HEK293 (cell line): ENCODE measurements around the gene CNTNAP5.

Source experiments
- CTCF ChIA-PET: fragments of 350-600 bp; formaldehyde crosslinking; extraction: SDS; loops from one replicate; lab custom pipeline; 2021; ENCODE audit warnings: antibody characterized with exemption; lab: Yijun Ruan, JAX
- POLR2A ChIA-PET: fragments of 300-600 bp; formaldehyde crosslinking; extraction: SDS; loops from one replicate; lab custom pipeline; 2020; ENCODE audit warnings: antibody characterized with exemption, inconsistent platforms; lab: Yijun Ruan, JAX
- H3K27ac ChIP-seq: fragments of 200-500 bp; sonication (Bioruptor generic); 2 replicates; pipeline ENCODE4 v1.5.1; 2014; ENCODE audit warnings: low read depth, low read length, control low read depth, inconsistent platforms; ENCODE audit errors: extremely low read depth
- H3K36me3 ChIP-seq, 2 experiments: fragments of 200-500 bp in 1 of 2; sonication (Bioruptor generic) in 1 of 2; 1 replicate in 1 of 2; 2 replicates in 1 of 2; pipeline ENCODE4 v1.5.1; 2014 to 2017; ENCODE audit warnings: inconsistent platforms in 2 of 2, low read length in 2 of 2; ENCODE audit not compliant: control insufficient read depth in 2 of 2, insufficient read depth in 1 of 2
- H3K4me1 ChIP-seq: fragments of 200-500 bp; sonication (Bioruptor generic); 2 replicates; pipeline ENCODE4 v1.5.1; 2014; ENCODE audit warnings: mild to moderate bottlenecking, low read length, inconsistent platforms; ENCODE audit not compliant: control insufficient read depth, insufficient read depth
- H3K4me3 ChIP-seq: 2 replicates; pipeline ENCODE4 v1.5.1; 2011; ENCODE audit warnings: low read depth, mild to moderate bottlenecking, control low read depth, low read length, moderate library complexity
- H3K9me3 ChIP-seq: fragments of 200-500 bp; sonication (Bioruptor generic); 2 replicates; pipeline ENCODE4 v1.5.1; 2014; ENCODE audit warnings: low read depth, low read length, inconsistent platforms; ENCODE audit not compliant: control insufficient read depth, insufficient read depth
- BCL11A ChIP-seq: fragments of 450-650 bp; formaldehyde crosslinking; IDR thresholded peaks from 2 replicates; pipeline ENCODE4 v1.5.1; 2016; ENCODE audit warnings: low read depth, missing biosample characterization, missing genetic modification characterization
- KLF1 ChIP-seq: fragments of 450-650 bp; formaldehyde crosslinking; IDR thresholded peaks from 2 replicates; pipeline ENCODE4 v1.5.1; 2016; ENCODE audit warnings: missing biosample characterization, missing genetic modification characterization
- KLF8 ChIP-seq: fragments of 450-650 bp; formaldehyde crosslinking; IDR thresholded peaks from 2 replicates; pipeline ENCODE4 v1.5.1; 2016; ENCODE audit warnings: missing biosample characterization, missing genetic modification characterization
- KLF9 ChIP-seq: fragments of 450-650 bp; formaldehyde crosslinking; IDR thresholded peaks from 2 replicates; pipeline ENCODE4 v1.5.1; 2016; ENCODE audit warnings: missing biosample characterization, missing genetic modification characterization, low read depth
- OVOL3 ChIP-seq: fragments of 450-650 bp; formaldehyde crosslinking; IDR thresholded peaks from 2 replicates; pipeline ENCODE4 v1.5.1; 2016; ENCODE audit warnings: missing biosample characterization, missing genetic modification characterization
- PRDM2 ChIP-seq: fragments of 450-650 bp; formaldehyde crosslinking; IDR thresholded peaks from 2 replicates; pipeline ENCODE4 v1.5.1; 2016; ENCODE audit warnings: missing biosample characterization, missing genetic modification characterization, borderline replicate concordance
- REPIN1 ChIP-seq: fragments of 450-650 bp; formaldehyde crosslinking; IDR thresholded peaks from 2 replicates; pipeline ENCODE4 v1.5.1; 2017; ENCODE audit warnings: missing biosample characterization, missing genetic modification characterization, low read depth
- SETDB1 ChIP-seq: IDR thresholded peaks from one replicate; pipeline ENCODE4 v1.6.1; 2017; ENCODE audit warnings: mild to moderate bottlenecking, low read length, moderate library complexity, mixed read lengths; ENCODE audit not compliant: insufficient read length
- SP7 ChIP-seq: fragments of 450-650 bp; formaldehyde crosslinking; IDR thresholded peaks from 2 replicates; pipeline ENCODE4 v1.5.1; 2016; ENCODE audit warnings: missing biosample characterization, missing genetic modification characterization
- ZBTB8A ChIP-seq: fragments of 450-650 bp; formaldehyde crosslinking; IDR thresholded peaks from 2 replicates; pipeline ENCODE4 v1.5.1; 2016; ENCODE audit warnings: missing biosample characterization, missing genetic modification characterization
- ZNF311 ChIP-seq: fragments of 450-650 bp; formaldehyde crosslinking; IDR thresholded peaks from 2 replicates; pipeline ENCODE4 v1.5.1; 2017; ENCODE audit warnings: missing biosample characterization, missing genetic modification characterization, borderline replicate concordance
- ZNF350 ChIP-seq: fragments of 450-650 bp; formaldehyde crosslinking; IDR thresholded peaks from 2 replicates; pipeline ENCODE4 v1.5.0; 2017; ENCODE audit warnings: missing biosample characterization, mild to moderate bottlenecking, missing genetic modification characterization
- ZNF394 ChIP-seq: fragments of 450-650 bp; formaldehyde crosslinking; IDR thresholded peaks from 2 replicates; pipeline ENCODE4 v1.5.1; 2016; ENCODE audit warnings: missing biosample characterization, missing genetic modification characterization, mild to moderate bottlenecking, moderate library complexity, borderline replicate concordance
- ZNF48 ChIP-seq: fragments of 450-650 bp; formaldehyde crosslinking; IDR thresholded peaks from 2 replicates; pipeline ENCODE4 v1.5.1; 2016; ENCODE audit warnings: missing biosample characterization, missing genetic modification characterization
- ZNF510 ChIP-seq: fragments of 450-650 bp; formaldehyde crosslinking; IDR thresholded peaks from 2 replicates; pipeline ENCODE4 v1.5.1; 2018; ENCODE audit warnings: mild to moderate bottlenecking, missing genetic modification characterization, missing biosample characterization; ENCODE audit not compliant: insufficient replicate concordance
- ZNF529 ChIP-seq: fragments of 450-650 bp; formaldehyde crosslinking; IDR thresholded peaks from 2 replicates; pipeline ENCODE4 v1.5.1; 2017; ENCODE audit warnings: missing genetic modification characterization, missing biosample characterization; ENCODE audit not compliant: insufficient replicate concordance
- ZNF571 ChIP-seq: fragments of 450-650 bp; formaldehyde crosslinking; IDR thresholded peaks from 2 replicates; pipeline ENCODE4 v1.5.0; 2017; ENCODE audit warnings: missing biosample characterization, missing genetic modification characterization
- ZNF624 ChIP-seq: fragments of 450-650 bp; formaldehyde crosslinking; IDR thresholded peaks from 2 replicates; pipeline ENCODE4 v1.5.1; 2017; ENCODE audit warnings: missing biosample characterization, missing genetic modification characterization
- TF ChIP-seq, protein P1 (sequence below): fragments of 450-650 bp; formaldehyde crosslinking; IDR thresholded peaks from 2 replicates; pipeline ENCODE4 v1.5.1; 2017; ENCODE audit warnings: missing biosample characterization, missing genetic modification characterization
- TF ChIP-seq, protein P2 (sequence below): fragments of 450-650 bp; formaldehyde crosslinking; IDR thresholded peaks from 2 replicates; pipeline ENCODE4 v1.5.1; 2016; ENCODE audit warnings: missing biosample characterization, missing genetic modification characterization
- TF ChIP-seq, protein P3 (sequence below): fragments of 450-650 bp; formaldehyde crosslinking; IDR thresholded peaks from 2 replicates; pipeline ENCODE4 v1.5.1; 2017; ENCODE audit warnings: missing biosample characterization, missing genetic modification characterization

CNTNAP5 gene

DNA sequence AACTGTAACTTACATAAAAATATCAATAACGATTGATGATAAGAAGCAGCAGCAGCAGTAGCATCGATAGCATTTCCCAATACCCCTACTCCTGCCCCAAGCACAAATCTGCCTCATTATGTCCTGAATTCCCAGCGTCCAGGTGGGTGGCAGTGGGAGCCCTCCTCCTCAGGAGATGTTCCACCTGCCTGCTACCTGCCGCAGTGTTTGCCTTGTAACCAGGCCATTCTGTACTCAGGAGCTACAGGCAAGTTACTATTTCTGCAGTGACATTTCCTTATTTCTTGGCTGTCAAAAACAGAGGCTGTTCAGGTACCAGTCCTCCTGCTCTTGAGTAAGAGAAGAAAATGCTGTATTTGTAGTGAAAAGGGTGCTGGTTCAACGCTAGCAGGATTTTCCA lies 236.4 kb downstream of the CNTNAP5 start:
- Histone ChIP-seq H3K36me3 (no peaks in the 10 kb centered on the region), H3K4me1 (no peaks in the 10 kb centered on the region), H3K4me3 (no peak overlapping the region), H3K27ac (no peak overlapping the region), H3K9me3 (no peaks in the 10 kb centered on the region)
- ChIA-PET POLR2A (no interaction called here), CTCF (interaction anchor here (0.7 kb wide), 1 partner anchor 1274 kb away, joined by 3 read pairs; no protein-coding TSS in a partner anchor)
- TF ChIP-seq KLF1 (no peak), ZBTB8A (no peak), PRDM2 (tag by site-specific recombination) (no peak), KLF9 (tag by site-specific recombination) (no peak), BCL11A (tag by site-specific recombination) (no peak), REPIN1 (tag by site-specific recombination) (no peak), ZNF624 (tag by site-specific recombination) (no peak), ZNF571 (tag by site-specific recombination) (no peak), SP7 (no peak)
- TF ChIP-seq, protein P1, sequence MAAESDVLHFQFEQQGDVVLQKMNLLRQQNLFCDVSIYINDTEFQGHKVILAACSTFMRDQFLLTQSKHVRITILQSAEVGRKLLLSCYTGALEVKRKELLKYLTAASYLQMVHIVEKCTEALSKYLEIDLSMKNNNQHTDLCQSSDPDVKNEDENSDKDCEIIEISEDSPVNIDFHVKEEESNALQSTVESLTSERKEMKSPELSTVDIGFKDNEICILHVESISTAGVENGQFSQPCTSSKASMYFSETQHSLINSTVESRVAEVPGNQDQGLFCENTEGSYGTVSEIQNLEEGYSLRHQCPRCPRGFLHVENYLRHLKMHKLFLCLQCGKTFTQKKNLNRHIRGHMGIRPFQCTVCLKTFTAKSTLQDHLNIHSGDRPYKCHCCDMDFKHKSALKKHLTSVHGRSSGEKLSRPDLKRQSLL (tag by site-specific recombination): no peak

DNA sequence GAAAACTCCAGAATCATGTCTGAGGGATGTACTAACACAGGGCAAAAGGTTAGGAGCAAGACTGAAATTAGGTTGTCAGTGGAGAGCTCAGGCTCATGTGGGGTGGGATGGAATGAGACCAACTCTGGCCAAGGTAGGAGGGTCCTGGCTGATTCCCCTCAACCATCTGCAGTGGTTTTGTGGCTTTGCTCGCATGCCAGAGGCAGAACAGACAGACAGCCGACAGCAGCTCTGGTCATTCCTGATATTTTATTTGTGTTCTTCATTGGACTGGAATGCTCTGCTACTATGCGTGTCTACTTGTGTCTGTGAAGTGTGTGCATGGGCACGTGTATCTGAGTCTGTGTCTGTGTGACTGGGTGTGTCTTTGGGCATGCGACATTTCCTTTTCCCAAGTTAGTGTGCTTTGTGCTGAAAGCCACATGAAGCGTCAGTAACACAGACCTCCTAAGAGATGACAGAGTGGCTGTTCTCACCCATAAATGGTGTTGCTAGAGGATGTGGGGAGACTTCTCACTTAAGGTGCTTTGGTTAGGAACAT lies 239.5 kb downstream of the CNTNAP5 start:
- CTCF ChIA-PET: no interaction called here
- H3K36me3 ChIP-seq: no peaks in the 10 kb centered on the region
- no peaks in the 10 kb centered on the region for H3K9me3 ChIP-seq
- H3K27ac ChIP-seq: no peak overlapping the region
- no peaks in the 10 kb centered on the region for H3K4me1 ChIP-seq
- TF ChIP-seq ZNF529 (no peak), KLF8 (tag by site-specific recombination) (no peak), ZNF311 (tag by site-specific recombination) (no peak), ZNF394 (no peak), ZNF48 (tag by site-specific recombination) (no peak), ZNF510 (tag by site-specific recombination) (no peak), ZNF350 (tag by site-specific recombination) (no peak), OVOL3 (tag by site-specific recombination) (no peak), SETDB1 (no peak), REPIN1 (tag by site-specific recombination) (no peak)
- TF ChIP-seq, protein P2, sequence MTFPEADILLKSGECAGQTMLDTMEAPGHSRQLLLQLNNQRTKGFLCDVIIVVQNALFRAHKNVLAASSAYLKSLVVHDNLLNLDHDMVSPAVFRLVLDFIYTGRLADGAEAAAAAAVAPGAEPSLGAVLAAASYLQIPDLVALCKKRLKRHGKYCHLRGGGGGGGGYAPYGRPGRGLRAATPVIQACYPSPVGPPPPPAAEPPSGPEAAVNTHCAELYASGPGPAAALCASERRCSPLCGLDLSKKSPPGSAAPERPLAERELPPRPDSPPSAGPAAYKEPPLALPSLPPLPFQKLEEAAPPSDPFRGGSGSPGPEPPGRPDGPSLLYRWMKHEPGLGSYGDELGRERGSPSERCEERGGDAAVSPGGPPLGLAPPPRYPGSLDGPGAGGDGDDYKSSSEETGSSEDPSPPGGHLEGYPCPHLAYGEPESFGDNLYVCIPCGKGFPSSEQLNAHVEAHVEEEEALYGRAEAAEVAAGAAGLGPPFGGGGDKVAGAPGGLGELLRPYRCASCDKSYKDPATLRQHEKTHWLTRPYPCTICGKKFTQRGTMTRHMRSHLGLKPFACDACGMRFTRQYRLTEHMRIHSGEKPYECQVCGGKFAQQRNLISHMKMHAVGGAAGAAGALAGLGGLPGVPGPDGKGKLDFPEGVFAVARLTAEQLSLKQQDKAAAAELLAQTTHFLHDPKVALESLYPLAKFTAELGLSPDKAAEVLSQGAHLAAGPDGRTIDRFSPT: no peak
- TF ChIP-seq, protein P3, sequence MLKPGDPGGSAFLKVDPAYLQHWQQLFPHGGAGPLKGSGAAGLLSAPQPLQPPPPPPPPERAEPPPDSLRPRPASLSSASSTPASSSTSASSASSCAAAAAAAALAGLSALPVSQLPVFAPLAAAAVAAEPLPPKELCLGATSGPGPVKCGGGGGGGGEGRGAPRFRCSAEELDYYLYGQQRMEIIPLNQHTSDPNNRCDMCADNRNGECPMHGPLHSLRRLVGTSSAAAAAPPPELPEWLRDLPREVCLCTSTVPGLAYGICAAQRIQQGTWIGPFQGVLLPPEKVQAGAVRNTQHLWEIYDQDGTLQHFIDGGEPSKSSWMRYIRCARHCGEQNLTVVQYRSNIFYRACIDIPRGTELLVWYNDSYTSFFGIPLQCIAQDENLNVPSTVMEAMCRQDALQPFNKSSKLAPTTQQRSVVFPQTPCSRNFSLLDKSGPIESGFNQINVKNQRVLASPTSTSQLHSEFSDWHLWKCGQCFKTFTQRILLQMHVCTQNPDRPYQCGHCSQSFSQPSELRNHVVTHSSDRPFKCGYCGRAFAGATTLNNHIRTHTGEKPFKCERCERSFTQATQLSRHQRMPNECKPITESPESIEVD (tag by site-specific recombination): no peak
- POLR2A ChIA-PET: no interaction called here
- H3K4me3 ChIP-seq: no peak overlapping the region
